Panc1 (cell line): Measurements from ENCODE around the gene MDM2.

Experiments
- CTCF ChIP-seq: fragments of 450-650 bp; IDR thresholded peaks from 2 replicates; pipeline ENCODE4 v1.5.1; 2017; ENCODE audit warnings: mild to moderate bottlenecking
- POLR2AphosphoS5 ChIP-seq: IDR thresholded peaks from 2 replicates; pipeline ENCODE4 v1.6.1; 2012; ENCODE audit warnings: mild to moderate bottlenecking, low read depth, low read length, moderate library complexity
- REST ChIP-seq, 2 experiments: IDR thresholded peaks; 2 replicates each; pipeline ENCODE4 v1.6.1; 2011 to 2012; ENCODE audit warnings: low read depth in 2 of 2, control low read depth in 1 of 2, low read length in 1 of 2, mild to moderate bottlenecking in 1 of 2, moderate library complexity in 1 of 2; ENCODE audit not compliant: insufficient read depth in 1 of 2
- SIN3A ChIP-seq: IDR thresholded peaks from 2 replicates; pipeline ENCODE4 v1.6.1; 2012; ENCODE audit warnings: low read depth, mild to moderate bottlenecking, low read length, moderate library complexity, borderline replicate concordance; ENCODE audit not compliant: insufficient read depth

- TF ChIP-seq CTCF: no peak
- no peak for TF ChIP-seq POLR2AphosphoS5
- no peak for TF ChIP-seq SIN3A
- no peak for TF ChIP-seq REST (IDR thresholded peaks at IDR 0.05; ENCODE audit: insufficient read depth in 1 of 2, low read depth in 2 of 2, low read length in 1 of 2)
These were observed 15.0 kb upstream of the MDM2 start for GRCh38 chr12:68792952-68793351.
